ENCODE measurements around the gene GZMM.

GZMM gene

GRCh38 chr19:554817-555216 is 11.0 kb downstream of the GZMM start:
- Mint-ChIP-seq H3K27me3 (peaks cover 8% of the 10 kb centered on the region), H3K4me1 (no peaks in the 10 kb centered on the region), H3K4me3 (no peak overlapping the region), H3K36me3 (no peaks in the 10 kb centered on the region), H3K9me3 (no peaks in the 10 kb centered on the region), H3K27ac (no peak overlapping the region)
- DNase-seq (ENCODE audit: low spot score in 2 of 2) (no peak), ATAC-seq (ENCODE audit: low read depth) (no peak)

- no peaks in the 10 kb centered on the region for H3K9me3 Mint-ChIP-seq
- ATAC-seq (ENCODE audit: low read depth), result no peak
- DNase-seq (ENCODE audit: low spot score in 2 of 2), result no peak
- no peak overlapping the region for H3K4me3 Mint-ChIP-seq
- no peak overlapping the region for H3K27ac Mint-ChIP-seq
- H3K4me1 Mint-ChIP-seq, result no peaks in the 10 kb centered on the region
- H3K36me3 Mint-ChIP-seq, result no peaks in the 10 kb centered on the region
- peaks cover 8% of the 10 kb centered on the region for H3K27me3 Mint-ChIP-seq
These were observed 11.6 kb downstream of the GZMM start for GRCh38 chr19:555474-555808.

GRCh38 chr19:556611-557382 is 12.9 kb downstream of the GZMM start:
- Mint-ChIP-seq H3K9me3 (no peaks in the 10 kb centered on the region), H3K4me3 (no peak overlapping the region), H3K27ac (no peak overlapping the region), H3K36me3 (no peaks in the 10 kb centered on the region), H3K27me3 (peaks cover 7% of the 10 kb centered on the region), H3K4me1 (no peaks in the 10 kb centered on the region)
- no peak for ATAC-seq (ENCODE audit: low read depth)
- no peak for DNase-seq (ENCODE audit: low spot score in 2 of 2)

- Mint-ChIP-seq H3K4me3 (no peak overlapping the region), H3K36me3 (no peaks in the 10 kb centered on the region), H3K27me3 (peaks cover 5% of the 10 kb centered on the region), H3K4me1 (no peaks in the 10 kb centered on the region), H3K9me3 (no peaks in the 10 kb centered on the region), H3K27ac (no peak overlapping the region)
- ATAC-seq (ENCODE audit: low read depth) (no peak), DNase-seq (ENCODE audit: low spot score in 2 of 2) (no peak)
These were observed 15.1 kb downstream of the GZMM start for GRCh38 chr19:558770-559439.

GRCh38 chr19:560121-560520 is 16.3 kb downstream of the GZMM start:
- Mint-ChIP-seq H3K27me3 (peaks cover 5% of the 10 kb centered on the region), H3K36me3 (no peaks in the 10 kb centered on the region), H3K9me3 (no peaks in the 10 kb centered on the region), H3K4me1 (no peaks in the 10 kb centered on the region), H3K4me3 (no peak overlapping the region), H3K27ac (no peak overlapping the region)
- ATAC-seq (ENCODE audit: low read depth), result no peak
- DNase-seq (ENCODE audit: low spot score in 2 of 2), result no peak

- no peaks in the 10 kb centered on the region for H3K9me3 Mint-ChIP-seq
- no peak for ATAC-seq (ENCODE audit: low read depth)
- H3K27ac Mint-ChIP-seq, result no peak overlapping the region
These were observed 22.6 kb downstream of the GZMM start for GRCh38 chr19:566403-566802.

GRCh38 chr19:566844-567243 is 23.0 kb downstream of the GZMM start:
- ATAC-seq (ENCODE audit: low read depth), result no peak
- H3K4me3 Mint-ChIP-seq, result no peak overlapping the region
- no peak for DNase-seq (ENCODE audit: low spot score in 2 of 2)
- H3K4me1 Mint-ChIP-seq, result peaks cover 7% of the 10 kb centered on the region
- no peak overlapping the region for H3K27ac Mint-ChIP-seq
- H3K9me3 Mint-ChIP-seq, result no peaks in the 10 kb centered on the region
- H3K27me3 Mint-ChIP-seq, result no peaks in the 10 kb centered on the region
- H3K36me3 Mint-ChIP-seq, result no peaks in the 10 kb centered on the region

More at GRCh38 chr19:566403-566802, 22.6 kb downstream of the GZMM start:
- no peak for DNase-seq (ENCODE audit: low spot score in 2 of 2)
- Mint-ChIP-seq H3K27me3 (no peaks in the 10 kb centered on the region), H3K36me3 (no peaks in the 10 kb centered on the region), H3K4me3 (no peak overlapping the region), H3K4me1 (peaks cover 6% of the 10 kb centered on the region)

GRCh38 chr19:567296-567900 is 23.5 kb downstream of the GZMM start:
- no peak for DNase-seq (ENCODE audit: low spot score in 2 of 2)
- no peak for ATAC-seq (ENCODE audit: low read depth)
- no peak overlapping the region for H3K27ac Mint-ChIP-seq
- no peak overlapping the region for H3K4me3 Mint-ChIP-seq
- H3K36me3 Mint-ChIP-seq, result peaks cover under 1% of the 10 kb centered on the region
- H3K27me3 Mint-ChIP-seq, result no peaks in the 10 kb centered on the region
- no peaks in the 10 kb centered on the region for H3K9me3 Mint-ChIP-seq
- H3K4me1 Mint-ChIP-seq, result peaks cover 7% of the 10 kb centered on the region

DNA sequence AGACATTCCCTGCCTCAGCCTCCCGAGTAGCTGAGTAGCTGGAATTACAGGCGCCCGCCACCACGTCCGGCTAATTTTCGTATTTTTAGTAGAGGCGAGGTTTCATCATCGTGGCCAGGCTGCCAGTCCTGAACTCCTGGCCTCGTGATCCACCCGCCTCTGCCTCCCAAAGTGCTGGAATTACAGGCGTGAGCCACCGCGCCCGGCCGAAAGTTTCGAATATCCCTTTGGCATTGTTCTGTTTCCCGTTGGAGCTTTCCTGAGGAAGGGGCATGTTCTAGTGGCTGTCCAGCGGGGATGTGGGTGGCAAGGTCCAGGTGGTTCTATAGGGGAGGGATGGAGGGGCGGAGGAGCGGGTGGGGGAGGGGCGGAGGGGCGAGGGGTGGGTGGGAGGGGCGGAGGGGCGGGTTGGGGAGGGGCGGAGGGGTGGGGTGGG is 26.4 kb downstream of the GZMM start:
- H3K4me1 Mint-ChIP-seq, result peaks cover 20% of the 10 kb centered on the region
- peaks cover 2% of the 10 kb centered on the region for H3K36me3 Mint-ChIP-seq
- peak overlapping the region; percentile 47 for H3K4me3 Mint-ChIP-seq
- no peaks in the 10 kb centered on the region for H3K9me3 Mint-ChIP-seq
- no peak for DNase-seq (ENCODE audit: low spot score in 2 of 2)
- no peak for ATAC-seq (ENCODE audit: low read depth)
- H3K27ac Mint-ChIP-seq, result no peak overlapping the region
- no peaks in the 10 kb centered on the region for H3K27me3 Mint-ChIP-seq

GRCh38 chr19:570937-571565 is 27.2 kb downstream of the GZMM start:
- H3K27ac Mint-ChIP-seq, result peak overlapping the region; percentile 2
- H3K36me3 Mint-ChIP-seq, result peaks cover 2% of the 10 kb centered on the region
- DNase-seq (ENCODE audit: low spot score in 2 of 2) (peak in 1 of 2 donors; percentile 32), ATAC-seq (ENCODE audit: low read depth) (peak; percentile 15)
- peaks cover 22% of the 10 kb centered on the region for H3K4me1 Mint-ChIP-seq
- no peaks in the 10 kb centered on the region for H3K9me3 Mint-ChIP-seq
- H3K4me3 Mint-ChIP-seq, result peak overlapping the region; percentile 96
- no peaks in the 10 kb centered on the region for H3K27me3 Mint-ChIP-seq

DNA sequence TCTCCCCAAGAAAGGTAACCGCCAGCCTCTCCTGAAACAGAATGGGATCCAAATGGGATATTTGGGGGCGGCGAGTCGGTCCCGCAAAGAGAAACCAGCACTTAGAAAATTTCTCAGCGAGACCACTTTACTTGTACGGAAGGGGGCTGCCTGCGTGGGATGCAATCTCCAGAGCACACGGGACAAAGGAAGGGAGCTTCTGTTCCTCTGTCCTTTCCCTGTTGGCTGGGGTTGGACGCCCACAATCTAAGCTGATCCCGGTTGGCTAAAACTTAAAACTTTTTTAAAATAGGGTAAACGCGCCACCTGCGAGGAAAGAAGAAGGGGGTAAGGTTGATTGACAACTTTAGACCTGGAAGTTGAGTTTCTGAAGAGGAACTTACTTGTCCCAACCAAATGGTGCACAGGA is 27.7 kb downstream of the GZMM start:
- Mint-ChIP-seq H3K36me3 (peaks cover 2% of the 10 kb centered on the region), H3K9me3 (no peaks in the 10 kb centered on the region), H3K27ac (peak overlapping the region; percentile 90), H3K4me1 (peaks cover 23% of the 10 kb centered on the region), H3K27me3 (no peaks in the 10 kb centered on the region), H3K4me3 (peak overlapping the region; percentile 96)
- DNase-seq (ENCODE audit: low spot score in 2 of 2), result no peak
- peak; percentile 17 for ATAC-seq (ENCODE audit: low read depth)

DNA sequence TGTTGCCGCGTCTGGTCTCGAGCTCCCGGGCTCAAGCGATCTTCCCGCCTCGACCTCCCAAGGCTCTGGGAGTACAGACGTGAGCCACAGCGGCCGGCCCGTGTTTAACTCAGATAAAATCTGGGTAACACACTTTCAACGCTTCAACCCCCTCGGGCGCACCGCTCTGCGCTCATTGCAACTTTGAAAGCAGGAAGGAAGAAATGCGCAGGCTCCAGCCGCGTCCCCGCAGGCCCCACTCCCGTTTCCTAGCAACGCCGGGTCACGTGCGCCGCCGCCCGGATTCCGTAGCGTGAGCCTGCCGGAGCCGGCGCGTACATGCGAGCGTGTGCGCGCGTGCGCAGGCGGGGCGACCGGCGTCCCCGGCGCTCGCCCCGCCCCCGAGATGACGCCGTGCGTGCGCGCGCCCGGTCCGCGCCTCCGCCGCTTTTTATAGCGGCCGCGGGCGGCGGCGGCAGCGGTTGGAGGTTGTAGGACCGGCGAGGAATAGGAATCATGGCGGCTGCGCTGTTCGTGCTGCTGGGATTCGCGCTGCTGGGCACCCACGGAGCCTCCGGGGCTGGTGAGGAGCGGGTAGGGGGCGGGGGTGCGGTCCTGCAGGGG is 28.4 kb downstream of the GZMM start, which contains the start of gene BSG:
TSS of gene BSG (plus strand) at position 457 of the 603 bp plus-strand sequence. CDS start at position 496, 39 bp downstream.
- no peaks in the 10 kb centered on the region for H3K9me3 Mint-ChIP-seq
- H3K36me3 Mint-ChIP-seq, result peaks cover 3% of the 10 kb centered on the region
- peak within 1 kb of the TSS; percentile 96 for H3K4me3 Mint-ChIP-seq
- ATAC-seq (ENCODE audit: low read depth), result peak; percentile 87
- H3K4me1 Mint-ChIP-seq, result peaks cover 27% of the 10 kb centered on the region
- H3K27me3 Mint-ChIP-seq, result no peaks in the 10 kb centered on the region
- DNase-seq (ENCODE audit: low spot score in 2 of 2), result peak; percentile 95
- H3K27ac Mint-ChIP-seq, result peak within 1 kb of the TSS; percentile 90

DNA sequence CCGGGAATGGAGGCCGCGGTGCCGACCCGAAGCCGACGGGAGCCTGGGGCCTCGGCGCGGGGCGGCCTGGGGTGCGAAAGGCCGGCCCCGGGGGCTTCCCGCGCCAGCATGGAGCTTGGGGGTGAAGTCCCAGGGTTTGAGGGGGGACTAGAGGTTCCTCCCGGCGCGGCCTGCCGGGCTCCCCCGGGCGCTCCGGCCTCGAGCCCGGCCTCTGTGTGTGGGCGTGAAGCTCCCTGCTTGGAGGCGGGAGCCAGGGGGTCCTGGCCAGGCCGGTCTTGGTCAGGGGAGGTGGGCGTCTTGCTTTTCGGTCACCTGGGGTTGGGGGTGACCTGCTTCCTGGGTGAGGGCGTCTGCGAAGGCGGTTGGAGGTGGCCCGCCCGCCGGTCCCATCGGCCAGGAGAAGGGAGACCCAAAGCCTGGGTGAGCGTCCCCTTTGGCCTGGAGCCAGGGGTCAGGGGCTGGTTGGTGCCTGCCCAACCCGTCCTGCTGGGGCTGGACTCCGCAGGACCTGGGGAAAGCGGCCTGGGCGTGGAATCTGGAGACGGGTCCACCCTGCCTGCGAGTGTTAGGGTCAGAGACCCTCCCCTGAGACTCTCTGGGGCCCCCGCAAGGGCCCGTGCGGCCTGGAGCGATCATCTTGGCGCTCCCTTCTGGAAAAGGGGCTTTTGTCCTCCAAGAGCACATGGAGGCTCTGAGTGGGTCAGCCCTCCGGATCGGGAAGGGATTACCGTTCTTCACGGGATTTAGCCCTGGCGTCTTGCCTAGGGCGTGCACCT is 29.1 kb downstream of the GZMM start:
- H3K4me1 Mint-ChIP-seq, result peaks cover 27% of the 10 kb centered on the region
- peaks cover 3% of the 10 kb centered on the region for H3K36me3 Mint-ChIP-seq
- ATAC-seq (ENCODE audit: low read depth) (peak; percentile 12), DNase-seq (ENCODE audit: low spot score in 2 of 2) (peak in 1 of 2 donors; percentile 34)
- peak overlapping the region; percentile 96 for H3K4me3 Mint-ChIP-seq
- H3K27ac Mint-ChIP-seq, result peak overlapping the region; percentile 90
- no peaks in the 10 kb centered on the region for H3K9me3 Mint-ChIP-seq
- no peaks in the 10 kb centered on the region for H3K27me3 Mint-ChIP-seq
